GM10248 (cell line): ENCODE measurements around the gene KCNMA1.

Source experiments
- CTCF ChIA-PET: fragments of 300-600 bp; sonication (Branson Sonifier 250); formaldehyde crosslinking; extraction: SDS; loops from one replicate; lab custom pipeline; 2021; ENCODE audit warnings: antibody characterized with exemption; lab: Yijun Ruan, JAX
- POLR2A ChIA-PET: fragments of 350-650 bp; sonication (Branson Sonifier 250); formaldehyde crosslinking; extraction: SDS; loops from one replicate; lab custom pipeline; 2020; ENCODE audit warnings: antibody characterized with exemption; lab: Yijun Ruan, JAX
- DNase-seq: peaks from one replicate; pipeline ENCODE4 v3.0.0; 2012; ENCODE audit errors: extremely low spot score
- CTCF ChIP-seq: IDR thresholded peaks from 2 replicates; pipeline ENCODE4 v1.5.1; 2012; ENCODE audit warnings: mild to moderate bottlenecking, low read depth; ENCODE audit errors: extremely low read depth, missing control alignments, control extremely low read depth

The KCNMA1 gene

DNA sequence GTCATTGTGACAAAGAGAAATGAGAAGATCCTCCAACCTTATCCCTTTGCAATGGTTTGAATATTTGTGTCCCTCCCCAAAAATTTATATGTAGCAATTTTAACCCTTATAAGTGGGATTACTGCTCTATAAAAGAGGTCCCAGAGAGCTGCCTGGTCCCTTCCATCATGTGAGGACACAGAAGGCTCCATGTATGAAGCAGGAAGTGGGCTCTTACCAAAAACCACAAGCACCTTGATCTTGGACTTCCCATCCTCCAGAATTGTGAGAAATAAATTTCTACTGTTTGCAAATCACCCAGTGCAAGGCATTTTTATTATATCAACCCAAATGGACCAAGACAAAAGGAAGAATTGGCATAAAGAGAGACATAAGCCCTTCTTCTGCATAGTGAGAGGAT is 95.7 kb downstream of the KCNMA1 start:
- POLR2A ChIA-PET, result no interaction called here
- no peak for DNase-seq
- no peak for TF ChIP-seq CTCF
- CTCF ChIA-PET, result no interaction called here

DNA sequence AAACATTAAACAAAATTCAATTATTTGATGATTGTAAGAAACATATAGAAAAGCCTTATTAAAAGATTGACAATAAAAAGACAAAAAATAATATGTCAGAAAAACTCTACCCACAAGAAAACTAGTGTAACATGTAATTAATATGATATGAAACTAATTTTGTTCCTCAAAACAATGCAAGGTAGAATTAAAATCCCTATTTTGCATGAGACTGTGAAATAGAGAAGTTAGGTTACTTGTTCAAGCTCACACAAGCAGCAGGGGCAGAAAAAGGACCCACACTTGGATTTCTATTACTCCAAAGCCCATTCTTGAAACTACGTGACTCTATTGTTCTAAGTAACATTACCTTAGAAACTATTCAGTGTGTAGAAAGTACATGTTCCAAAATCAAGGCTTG is 96.4 kb downstream of the KCNMA1 start:
- no peak for DNase-seq
- ChIA-PET CTCF (no interaction called here), POLR2A (no interaction called here)
- no peak for TF ChIP-seq CTCF

- no peak for DNase-seq
- CTCF ChIA-PET, result interaction anchor here (1.1 to 1.5 kb wide), 6 partner anchors 10 to 366 kb away, joined by 3 to 4 read pairs (median 3); no protein-coding TSS in a partner anchor
- TF ChIP-seq CTCF, result no peak
- POLR2A ChIA-PET, result no interaction called here
Observed at GRCh38 chr10:77539147-77539935, 98.3 kb downstream of the KCNMA1 start.

- no peak for TF ChIP-seq CTCF
- ChIA-PET CTCF (no interaction called here), POLR2A (no interaction called here)
- no peak for DNase-seq
Observed at GRCh38 chr10:77537720-77538373, 99.8 kb downstream of the KCNMA1 start.

DNA sequence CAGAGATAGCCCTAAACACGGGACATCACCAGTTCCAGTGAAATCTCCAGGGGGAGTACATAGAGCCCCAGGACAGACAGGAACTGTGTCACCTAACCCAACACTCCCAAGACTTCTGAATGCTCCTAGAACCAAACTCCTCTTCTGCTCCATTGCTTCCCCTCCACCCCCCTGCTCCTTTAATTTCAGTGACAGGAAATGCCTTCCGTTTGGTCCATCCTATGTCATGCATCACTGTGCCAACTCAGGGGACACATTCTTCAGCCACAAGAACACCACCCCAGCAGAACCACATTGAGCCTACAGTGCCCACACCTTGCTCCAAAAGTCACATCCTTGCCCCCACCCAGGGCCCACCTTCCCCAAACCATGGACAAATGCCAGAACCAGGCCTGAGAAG is 100.5 kb downstream of the KCNMA1 start:
- no peak for TF ChIP-seq CTCF
- POLR2A ChIA-PET, result no interaction called here
- DNase-seq, result no peak
- CTCF ChIA-PET, result interaction anchor here (1.5 kb wide), 1 partner anchor 14 kb away, joined by 6 read pairs; no protein-coding TSS in a partner anchor

DNA sequence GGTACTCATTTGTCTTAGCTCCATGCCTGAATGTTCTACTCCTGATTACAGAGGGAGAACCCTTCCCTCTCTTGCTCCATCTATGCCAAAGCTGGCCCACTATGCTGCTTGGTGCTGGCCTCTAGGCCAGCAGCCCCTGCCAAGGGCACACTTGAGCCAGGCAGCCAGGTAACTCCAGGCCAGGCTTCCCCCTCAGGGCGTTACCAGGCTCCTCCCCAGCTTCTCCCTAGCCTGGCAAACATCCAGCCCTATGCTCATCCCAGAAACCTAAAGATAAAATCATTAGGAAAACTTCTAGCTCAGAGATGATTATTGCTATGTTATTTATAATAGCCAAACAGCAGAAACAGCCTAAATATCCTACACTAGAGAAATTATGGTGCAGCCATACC is 103.7 kb downstream of the KCNMA1 start:
- no peak for TF ChIP-seq CTCF
- CTCF ChIA-PET, result interaction anchor here (1.0 to 2.7 kb wide), 2 partner anchors 10 to 18 kb away, joined by 3 to 13 read pairs; no protein-coding TSS in a partner anchor
- POLR2A ChIA-PET, result no interaction called here
- DNase-seq, result no peak
